Small intestine (tissue), 7 donors: ENCODE measurements around the gene ACRBP. TPM values are rescaled to one million over a fixed set of nuclear protein-coding genes. Genes with fewer than 3 reads are reported as not detected.
"Not testable (repeated sequence)": the region's sequence is repeated elsewhere in the genome, so short reads cannot be mapped to it uniquely, and the experiment has no call there.

ENCODE experiments used
- DNase-seq, 2 donors: peaks; one replicate each; pipeline versions ENCODE4 v3.0.0 to v3.0.0-alpha.2; 2013
- FAIRE-seq: peaks from 2 replicates; lab custom pipeline; 2012; peaks lifted over from hg19 to GRCh38; lab: Jason Lieb, UNC
- H3K27ac ChIP-seq, 3 donors: one replicate each; pipeline ENCODE4 v1.5.1; 2013; ENCODE audit warnings: low read length in 2 of 3, mild to moderate bottlenecking in 2 of 3, control low read depth in 1 of 3, inconsistent platforms in 1 of 3, low read depth in 1 of 3, moderate library complexity in 1 of 3
- H3K27me3 ChIP-seq, 3 donors: one replicate each; pipeline ENCODE4 v1.6.1; 2013; ENCODE audit warnings: low read length in 3 of 3, inconsistent platforms in 1 of 3; ENCODE audit not compliant: control insufficient read depth in 3 of 3, insufficient read depth in 3 of 3
- H3K36me3 ChIP-seq, 3 donors: one replicate each; pipeline ENCODE4 v1.6.1; 2013; ENCODE audit warnings: low read length in 3 of 3, inconsistent platforms in 1 of 3, low read depth in 1 of 3, mild to moderate bottlenecking in 1 of 3, moderate library complexity in 1 of 3; ENCODE audit not compliant: control insufficient read depth in 3 of 3, insufficient read depth in 2 of 3
- H3K4me1 ChIP-seq, 3 donors: one replicate each; pipeline ENCODE4 v1.6.1; 2013; ENCODE audit warnings: low read length in 2 of 3, inconsistent platforms in 1 of 3, low read depth in 1 of 3, mild to moderate bottlenecking in 1 of 3, moderate library complexity in 1 of 3; ENCODE audit not compliant: control insufficient read depth in 3 of 3, insufficient read depth in 2 of 3
- H3K4me3 ChIP-seq, 3 donors: one replicate each; pipeline ENCODE4 v1.5.1; 2013; ENCODE audit warnings: low read length in 3 of 3, control low read depth in 1 of 3, inconsistent platforms in 1 of 3, low read depth in 1 of 3, mild to moderate bottlenecking in 1 of 3, moderate library complexity in 1 of 3
- H3K9me3 ChIP-seq, 2 donors: one replicate each; pipeline ENCODE4 v1.6.1; 2013; ENCODE audit warnings: low read depth in 1 of 2, low read length in 1 of 2; ENCODE audit not compliant: control insufficient read depth in 2 of 2, insufficient read depth in 1 of 2
- WGBS, 3 donors: extraction: QIAGEN DNeasy Blood & Tissue Kit; methylation state at CpG; one replicate each; pipeline ENCODE4 v1.1.7; 2013; 5-methylcytosine and 5-hydroxymethylcytosine counted together
- polyA plus RNA-seq, 4 donors: library from polyadenylated mRNA; stranded (reverse) in 3 of 4; unstranded in 1 of 4; fragments of 200-250 nt in 3 of 4; fragments of 120-200 nt in 1 of 4; gene quantifications; one replicate each; pipeline versions ENCODE4 v1.2.1 to v1.2.3, GENCODE V29; 2013
- donor health status: healthy with polysubstance abuse.
- donor health status: control.
- donor health status: control.
- donor health status: Bipolar disorder and iron deficiency.
- donor health status: healthy.

Gene ACRBP
- polyA plus RNA-seq, 4 donors, result 2.6 to 5.9 (median 3.6) TPM

DNA sequence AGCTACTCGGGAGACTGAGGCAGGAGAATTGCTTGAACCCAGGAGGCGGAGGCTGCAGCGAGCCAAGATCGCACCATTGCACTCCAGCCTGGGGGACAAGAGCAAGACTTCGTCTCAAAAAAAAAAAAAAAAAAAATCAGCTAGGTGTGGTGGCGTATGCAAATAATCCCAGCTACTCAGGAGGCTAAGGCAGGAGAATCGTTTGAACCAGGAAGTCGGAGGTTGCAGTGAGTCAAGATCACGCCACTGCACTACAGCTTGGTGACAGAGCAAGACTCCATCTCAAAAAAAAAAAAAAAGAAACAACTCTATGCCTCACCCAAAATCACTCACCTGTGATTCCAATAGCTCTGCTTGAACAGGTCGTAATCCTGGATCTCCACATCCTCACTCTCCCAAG lies 51.6 kb downstream of the ACRBP start:
- peaks cover 38 to 82% (median 66%) of the 10 kb centered on the region in 3 donors for H3K36me3 ChIP-seq
- H3K9me3 ChIP-seq, H3K27ac ChIP-seq, DNase-seq, H3K4me1 ChIP-seq, H3K27me3 ChIP-seq, H3K4me3 ChIP-seq, FAIRE-seq: not testable (repeated sequence)
- WGBS, 3 donors, result 86 to 89% (median 87%) methylated on average over 9 to 10 of the region's 10 CpGs

DNA sequence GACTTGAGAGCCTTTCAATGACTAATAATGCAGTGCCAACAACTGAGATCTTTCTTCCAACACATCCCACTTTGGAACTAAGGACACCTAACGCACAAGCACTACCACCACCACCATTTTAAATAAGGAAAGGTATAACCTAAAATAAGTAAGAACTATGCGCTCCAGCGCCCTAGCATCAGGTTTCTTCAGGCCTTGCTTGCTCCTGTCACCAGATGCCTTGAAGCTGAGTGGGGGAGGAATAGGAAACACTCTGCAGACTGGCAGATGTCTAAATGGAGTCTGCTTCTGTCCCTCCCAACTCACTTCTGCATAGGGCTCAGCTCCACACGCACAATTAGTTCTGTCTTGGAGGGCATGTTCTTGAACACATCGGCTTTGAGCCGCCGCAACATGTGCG lies 55.1 kb downstream of the ACRBP start:
- Histone ChIP-seq H3K27me3 (no peaks in the 10 kb centered on the region), H3K27ac (no peak overlapping the region), H3K4me1 (no peaks in the 10 kb centered on the region), H3K9me3 (no peaks in the 10 kb centered on the region), H3K4me3 (no peak overlapping the region), H3K36me3 (peaks cover 35 to 81% (median 52%) of the 10 kb centered on the region in 3 donors)
- 96 to 98% (median 97%) methylated on average over 8 of the region's 8 CpGs for WGBS, 3 donors
- FAIRE-seq (no peak), DNase-seq (no peak)

Other genes with a start within 250 kb of the ACRBP start
- 10 to 100 TPM in 1 of 4 donors, 1 to 10 TPM in 2, under 1 TPM in 1; 0.45 to 16.2 (median 2.8) TPM for gene CD27, start 202.5 kb downstream of the ACRBP start, polyA plus RNA-seq
- 10 to 100 TPM; 26.4 to 38.6 (median 33.2) TPM for gene TAPBPL, start 195.4 kb downstream of the ACRBP start, polyA plus RNA-seq
- gene VAMP1, start 176.8 kb downstream of the ACRBP start, polyA plus RNA-seq, result 1 to 10 TPM; 1.6 to 5.8 (median 3.4) TPM
- 100 to 1,000 TPM in 2 of 4 donors, 10 to 100 TPM in 2; 88.1 to 126 (median 94.8) TPM for gene MRPL51, start 154.2 kb downstream of the ACRBP start, polyA plus RNA-seq
- 10 to 100 TPM in 3 of 4 donors, 1 to 10 TPM in 1; 6.5 to 39.1 (median 22.1) TPM for gene NCAPD2, start 153.3 kb downstream of the ACRBP start, polyA plus RNA-seq
- 1,000 to 10,000 TPM; 1,934 to 3,805 (median 2,842) TPM for gene GAPDH, start 112.9 kb downstream of the ACRBP start, polyA plus RNA-seq
- gene IFFO1, start 91.4 kb downstream of the ACRBP start, polyA plus RNA-seq, result 1 to 10 TPM; 1.3 to 7.7 (median 5.2) TPM
- 10 to 100 TPM; 14.3 to 40.6 (median 22.0) TPM for gene NOP2, start 79.1 kb downstream of the ACRBP start, polyA plus RNA-seq
- 100 to 1,000 TPM in 2 of 4 donors, 10 to 100 TPM in 2; 88.2 to 123 (median 109) TPM for gene CHD4, start 40.1 kb downstream of the ACRBP start, polyA plus RNA-seq
- gene LPAR5, start 11.5 kb downstream of the ACRBP start, polyA plus RNA-seq, result 10 to 100 TPM in 1 of 4 donors, 1 to 10 TPM in 3; 6.2 to 19.7 (median 8.3) TPM
- gene ING4, start 15.7 kb upstream of the ACRBP start, polyA plus RNA-seq, result 10 to 100 TPM; 29.3 to 61.0 (median 30.5) TPM
- 10 to 100 TPM; 26.2 to 82.3 (median 34.6) TPM for gene ZNF384, start 41.9 kb upstream of the ACRBP start, polyA plus RNA-seq
- gene PIANP, start 53.4 kb upstream of the ACRBP start, polyA plus RNA-seq, result 1 to 10 TPM in 2 of 4 donors, not detected in 2; 1.7 to 3.4 TPM
- 10 to 100 TPM; 30.5 to 49.3 (median 36.1) TPM for gene COPS7A, start 76.6 kb upstream of the ACRBP start, polyA plus RNA-seq
- 100 to 1,000 TPM; 163 to 233 (median 187) TPM for gene MLF2, start 105.7 kb upstream of the ACRBP start, polyA plus RNA-seq
- 100 to 1,000 TPM in 2 of 4 donors, 10 to 100 TPM in 2; 34.0 to 204 (median 122) TPM for gene PTMS, start 118.9 kb upstream of the ACRBP start, polyA plus RNA-seq
- 1 to 10 TPM in 2 of 4 donors, under 1 TPM in 2; 0.67 to 5.9 (median 1.3) TPM for gene LAG3, start 125.1 kb upstream of the ACRBP start, polyA plus RNA-seq
- 10 to 100 TPM in 1 of 4 donors, 1 to 10 TPM in 2, under 1 TPM in 1; 0.89 to 19.1 (median 6.5) TPM for gene CD4, start 142.1 kb upstream of the ACRBP start, polyA plus RNA-seq
- 1 to 10 TPM in 3 of 4 donors, not detected in 1; 1.1 to 6.7 (median 5.1) TPM for gene GPR162, start 174.4 kb upstream of the ACRBP start, polyA plus RNA-seq
- 10 to 100 TPM in 1 of 4 donors, 1 to 10 TPM in 2, under 1 TPM in 1; 0.89 to 18.3 (median 4.9) TPM for gene P3H3, start 181.0 kb upstream of the ACRBP start, polyA plus RNA-seq
- 1 to 10 TPM in 3 of 4 donors, not detected in 1; 1.0 to 5.5 (median 3.2) TPM for gene GNB3, start 193.5 kb upstream of the ACRBP start, polyA plus RNA-seq
- gene CDCA3, start 203.9 kb upstream of the ACRBP start, polyA plus RNA-seq, result 10 to 100 TPM; 30.3 to 99.1 (median 49.0) TPM
- gene USP5, start 204.7 kb upstream of the ACRBP start, polyA plus RNA-seq, result 10 to 100 TPM; 31.9 to 54.0 (median 39.2) TPM
- 1,000 to 10,000 TPM in 2 of 4 donors, 100 to 1,000 TPM in 2; 574 to 1,439 (median 1,040) TPM for gene TPI1, start 220.1 kb upstream of the ACRBP start, polyA plus RNA-seq
- gene SPSB2, start 225.9 kb upstream of the ACRBP start, polyA plus RNA-seq, result 10 to 100 TPM in 3 of 4 donors, 1 to 10 TPM in 1; 9.7 to 22.5 (median 12.7) TPM